Sigmoid colon (tissue), 7 donors: ENCODE data around the gene MDK. TPM values are rescaled to one million over a fixed set of nuclear protein-coding genes. Genes with fewer than 3 reads are reported as not detected.

ENCODE experiments used
- DNase-seq: peaks from one replicate; pipeline ENCODE4 v3.0.0-alpha.2; 2019
- H3K27ac ChIP-seq, 4 donors: fragments of 200-600 bp; sonication (generic); one replicate each; pipeline ENCODE4 v1.5.1; 2016 to 2019; ENCODE audit warnings: mild to moderate bottlenecking in 1 of 4
- H3K27me3 ChIP-seq, 3 donors: fragments of 200-600 bp; sonication (generic); one replicate each; pipeline ENCODE4 v1.5.1; 2019; ENCODE audit warnings: mild to moderate bottlenecking in 1 of 3
- H3K36me3 ChIP-seq, 4 donors: fragments of 200-600 bp; sonication (generic); one replicate each; pipeline ENCODE4 v1.5.1; 2016 to 2019
- H3K4me1 ChIP-seq, 4 donors: fragments of 200-600 bp; sonication (generic); one replicate each; pipeline ENCODE4 v1.5.1; 2017 to 2019
- H3K4me3 ChIP-seq, 4 donors: fragments of 200-600 bp; sonication (generic); one replicate each; pipeline ENCODE4 v1.5.1; 2017 to 2019; ENCODE audit warnings: mild to moderate bottlenecking in 2 of 4, moderate library complexity in 1 of 4
- H3K9me3 ChIP-seq, 4 donors: fragments of 200-600 bp in 3 of 4; sonication (generic) in 3 of 4; one replicate each; pipeline versions ENCODE4 v1.5.1 to v1.6.1; 2013 to 2019
- CTCF ChIP-seq, 4 experiments: fragments of 450-650 bp in 3 of 4; fragments of 200-600 bp in 1 of 4; IDR thresholded peaks; one replicate each; pipeline ENCODE4 v1.5.1; 2016 to 2019; ENCODE audit warnings: antibody characterized with exemption in 4 of 4, mild to moderate bottlenecking in 3 of 4, moderate library complexity in 2 of 4
- EP300 ChIP-seq, 4 donors: sonication (generic); formaldehyde crosslinking; IDR thresholded peaks; one replicate each; pipeline ENCODE4 v1.6.1; 2017; ENCODE audit warnings: antibody characterized with exemption in 4 of 4
- POLR2A ChIP-seq, 2 donors: fragments of 450-650 bp; IDR thresholded peaks; one replicate each; pipeline ENCODE4 v1.6.1; 2016; ENCODE audit warnings: antibody characterized with exemption in 2 of 2, mild to moderate bottlenecking in 2 of 2, moderate library complexity in 2 of 2
- POLR2AphosphoS5 ChIP-seq, 4 donors: sonication (generic); formaldehyde crosslinking; IDR thresholded peaks; one replicate each; pipeline ENCODE4 v1.6.1; 2017; ENCODE audit warnings: antibody characterized with exemption in 4 of 4
- WGBS, 2 donors: extraction: QIAGEN DNeasy Blood & Tissue Kit; methylation state at CpG; one replicate each; pipeline ENCODE4 v1.1.7; 2013; 5-methylcytosine and 5-hydroxymethylcytosine counted together
- intact Hi-C: fragments of 100-400 bp; cut with DNase I; formaldehyde crosslinking; loops from one replicate; pipeline ENCODE4 v1.15.1; 2023
- polyA plus RNA-seq, 3 donors: library from polyadenylated mRNA; stranded (reverse); fragments of 200-250 nt; gene quantifications; one replicate each; pipeline ENCODE4 v1.2.3, GENCODE V29; 2013
- total RNA-seq, 4 donors: library from RNA; depleted of rRNA; stranded (reverse); fragments of >200 nt; gene quantifications; one replicate each; pipeline ENCODE4 v1.1.0, GENCODE V29; 2016
- donor health status: healthy with polysubstance abuse.
- donor health status: Bipolar disorder and iron deficiency.
- donor health status: healthy.

The MDK gene
- total and polyA plus RNA-seq, 7 donors, result 10.7 to 403 (median 49.9) TPM

GRCh38 chr11:46392421-46393230 is 11.2 kb downstream of the MDK start:
- Histone ChIP-seq H3K4me1 (peaks cover 0 to 42% (median 40%) of the 10 kb centered on the region in 4 donors), H3K27ac (no peak overlapping the region), H3K36me3 (peaks cover 0 to 19% (median 6%) of the 10 kb centered on the region in 4 donors), H3K4me3 (peak overlapping the region in 3 of 4 donors; percentile 18 to 47 (median 39)), H3K27me3 (peaks cover 35 to 52% (median 47%) of the 10 kb centered on the region in 3 donors), H3K9me3 (no peaks in the 10 kb centered on the region)
- peak in 1 of 4 donors; percentile 48 for TF ChIP-seq POLR2AphosphoS5 (IDR thresholded peaks at IDR 0.05)
- no peak for TF ChIP-seq EP300 (IDR thresholded peaks at IDR 0.05)
- TF ChIP-seq POLR2A (IDR thresholded peaks at IDR 0.05), result no peak
- no peak for TF ChIP-seq CTCF (IDR thresholded peaks at IDR 0.05)
- WGBS, 2 donors, result 2 to 5% methylated on average over 71 of the region's 71 CpGs
- intact Hi-C loops, result no loop called here
- peak; percentile 88 for DNase-seq

GRCh38 chr11:46393231-46393616 is 11.8 kb downstream of the MDK start:
- WGBS, 2 donors, result 65 to 70% methylated on average over 4 of the region's 4 CpGs
- no peak overlapping the region for H3K4me3 ChIP-seq
- no peaks in the 10 kb centered on the region for H3K9me3 ChIP-seq
- H3K4me1 ChIP-seq, result peaks cover 0 to 42% (median 40%) of the 10 kb centered on the region in 4 donors
- intact Hi-C loops, result no loop called here
- H3K27me3 ChIP-seq, result peaks cover 35 to 46% (median 42%) of the 10 kb centered on the region in 3 donors
- DNase-seq, result peak; percentile 39
- TF ChIP-seq CTCF (IDR thresholded peaks at IDR 0.05), result no peak
- TF ChIP-seq POLR2A (IDR thresholded peaks at IDR 0.05), result no peak
- TF ChIP-seq POLR2AphosphoS5 (IDR thresholded peaks at IDR 0.05), result no peak
- TF ChIP-seq EP300 (IDR thresholded peaks at IDR 0.05), result no peak
- H3K36me3 ChIP-seq, result peaks cover 0 to 25% (median 8%) of the 10 kb centered on the region in 4 donors
- no peak overlapping the region for H3K27ac ChIP-seq

GRCh38 chr11:46393759-46394158 is 12.3 kb downstream of the MDK start:
- Histone ChIP-seq H3K36me3 (peaks cover 0 to 28% (median 8%) of the 10 kb centered on the region in 4 donors), H3K9me3 (no peaks in the 10 kb centered on the region), H3K4me1 (peaks cover 0 to 42% (median 40%) of the 10 kb centered on the region in 4 donors), H3K27me3 (peaks cover 35 to 41% (median 37%) of the 10 kb centered on the region in 3 donors), H3K4me3 (no peak overlapping the region), H3K27ac (no peak overlapping the region)
- 75 to 79% methylated on average over 4 of the region's 4 CpGs for WGBS, 2 donors
- intact Hi-C loops, result no loop called here
- TF ChIP-seq EP300 (IDR thresholded peaks at IDR 0.05), result no peak
- TF ChIP-seq POLR2A (IDR thresholded peaks at IDR 0.05), result no peak
- TF ChIP-seq POLR2AphosphoS5 (IDR thresholded peaks at IDR 0.05), result no peak
- TF ChIP-seq CTCF (IDR thresholded peaks at IDR 0.05), result no peak
- DNase-seq, result no peak

GRCh38 chr11:46397526-46397925 is 16.1 kb downstream of the MDK start:
- no peak overlapping the region for H3K27ac ChIP-seq
- TF ChIP-seq POLR2A (IDR thresholded peaks at IDR 0.05) (no peak), POLR2AphosphoS5 (IDR thresholded peaks at IDR 0.05) (no peak), CTCF (IDR thresholded peaks at IDR 0.05) (no peak), EP300 (IDR thresholded peaks at IDR 0.05) (no peak)
- no peaks in the 10 kb centered on the region for H3K9me3 ChIP-seq
- peaks cover 0 to 39% (median 8%) of the 10 kb centered on the region in 4 donors for H3K36me3 ChIP-seq
- H3K4me1 ChIP-seq, result peaks cover 0 to 6% (median 5%) of the 10 kb centered on the region in 4 donors
- intact Hi-C loops, result no loop called here
- H3K27me3 ChIP-seq, result peaks cover 0 to 3% (median 0%) of the 10 kb centered on the region in 3 donors
- 95 to 97% methylated on average over 19 of the region's 19 CpGs for WGBS, 2 donors
- no peak overlapping the region for H3K4me3 ChIP-seq
- DNase-seq, result no peak
